GM21367 (cell line): ENCODE results near the gene GH1.
"Not testable (repeated sequence)": the region's sequence is repeated elsewhere in the genome, so short reads cannot be mapped to it uniquely, and the experiment has no call there.

Source experiments
- ATAC-seq: cut with Tn5 transposase; IDR thresholded peaks from one replicate; pipeline ENCODE4 v1.9.1; 2021; ENCODE audit not compliant: unreplicated experiment

The GH1 gene

GRCh38 chr17:63898899-63899798, 19.5 kb downstream of the GH1 start:
- ATAC-seq = not testable (repeated sequence)

- not testable (repeated sequence) for ATAC-seq
Observed at GRCh38 chr17:63896524-63897354, 21.9 kb downstream of the GH1 start, which contains the start of gene CSH1. Gene CSH1 (minus strand): TSS chr17:63896574. CDS start chr17:63896511, 63 bp downstream.

GRCh38 chr17:63894821-63895220, 23.8 kb downstream of the GH1 start:
- not testable (repeated sequence) for ATAC-seq

GRCh38 chr17:63894021-63894420, 24.6 kb downstream of the GH1 start:
- not testable (repeated sequence) for ATAC-seq

GRCh38 chr17:63892316-63893037, 26.2 kb downstream of the GH1 start:
- ATAC-seq = not testable (repeated sequence)

- not testable (repeated sequence) for ATAC-seq
Observed at GRCh38 chr17:63889026-63889848, 29.4 kb downstream of the GH1 start.

- not testable (repeated sequence) for ATAC-seq
Observed at GRCh38 chr17:63885119-63885518, 33.5 kb downstream of the GH1 start.

- ATAC-seq = not testable (repeated sequence)
Observed at GRCh38 chr17:63882626-63883126, 36.0 kb downstream of the GH1 start.

- no peak for ATAC-seq
Observed at GRCh38 chr17:63881935-63882601, 36.6 kb downstream of the GH1 start, which contains the start of gene GH2. Gene GH2 (minus strand): TSS chr17:63881944. CDS start chr17:63881801, 143 bp downstream.

GRCh38 chr17:63881337-63881736, 37.3 kb downstream of the GH1 start:
- ATAC-seq = not testable (repeated sequence)

GRCh38 chr17:63880706-63881105, 37.9 kb downstream of the GH1 start:
- ATAC-seq = no peak

- ATAC-seq = not testable (repeated sequence)
Observed at GRCh38 chr17:63878413-63878812, 40.2 kb downstream of the GH1 start.

GRCh38 chr17:63874693-63875092, 43.9 kb downstream of the GH1 start:
- ATAC-seq = not testable (repeated sequence)

GRCh38 chr17:63874061-63874626, 44.5 kb downstream of the GH1 start:
- ATAC-seq = not testable (repeated sequence)

- ATAC-seq = not testable (repeated sequence)
Observed at GRCh38 chr17:63873577-63873976, 45.1 kb downstream of the GH1 start, which contains the start of gene CSH2. Gene CSH2 (minus strand): TSS chr17:63873677. CDS start chr17:63873614, 63 bp downstream.

GRCh38 chr17:63871646-63872365, 46.8 kb downstream of the GH1 start:
- ATAC-seq = not testable (repeated sequence)

- ATAC-seq = not testable (repeated sequence)
Observed at GRCh38 chr17:63870292-63870665, 48.4 kb downstream of the GH1 start.
